Astrocyte (in vitro differentiated cells and primary cell): Measurements from ENCODE around the gene FOXL3. TPM values are rescaled to one million over a fixed set of nuclear protein-coding genes. Genes with fewer than 3 reads are reported as not detected.
A peak's percentile ranks its signal among the peaks of the same experiment; 100 is the strongest.

Source experiments
- DNase-seq: peaks from one replicate; pipeline ENCODE4 v3.0.0-alpha.2; 2010; ENCODE audit warnings: low read depth
- FAIRE-seq: peaks from 2 replicates; lab custom pipeline; 2011; peaks lifted over from hg19 to GRCh38; lab: Jason Lieb, UNC
- H2AFZ ChIP-seq: 2 replicates; pipeline ENCODE4 v1.6.0; 2012; ENCODE audit warnings: low read depth, low read length, inconsistent platforms
- H3K27ac ChIP-seq: 2 replicates; pipeline ENCODE4 v1.5.1; 2011; ENCODE audit warnings: low read depth, low read length, inconsistent platforms
- H3K27me3 ChIP-seq: 2 replicates; pipeline ENCODE4 v1.6.0; 2011; ENCODE audit warnings: low read length, inconsistent platforms; ENCODE audit not compliant: insufficient read depth
- H3K36me3 ChIP-seq: 2 replicates; pipeline ENCODE4 v1.5.1; 2011; ENCODE audit warnings: low read length, inconsistent platforms; ENCODE audit not compliant: insufficient read depth
- H3K4me1 ChIP-seq: 2 replicates; pipeline ENCODE4 v1.5.1; 2011; ENCODE audit warnings: low read length, inconsistent platforms; ENCODE audit not compliant: insufficient read depth
- H3K4me2 ChIP-seq: 2 replicates; pipeline ENCODE4 v1.6.0; 2012; ENCODE audit warnings: low read length, inconsistent platforms
- H3K4me3 ChIP-seq: 2 replicates; pipeline ENCODE4 v1.5.1; 2011; ENCODE audit warnings: low read depth, mild to moderate bottlenecking, low read length, inconsistent platforms; ENCODE audit not compliant: insufficient read depth
- H3K79me2 ChIP-seq: 2 replicates; pipeline ENCODE4 v1.6.0; 2012; ENCODE audit warnings: mild to moderate bottlenecking, low read length, inconsistent platforms; ENCODE audit not compliant: insufficient read depth
- H3K9ac ChIP-seq: 2 replicates; pipeline ENCODE4 v1.6.0; 2012; ENCODE audit warnings: mild to moderate bottlenecking, low read length, inconsistent platforms
- H3K9me3 ChIP-seq: 2 replicates; pipeline ENCODE4 v1.5.1; 2012; ENCODE audit warnings: low read depth, mild to moderate bottlenecking, low read length, inconsistent platforms; ENCODE audit not compliant: insufficient read depth
- H4K20me1 ChIP-seq: 2 replicates; pipeline ENCODE4 v1.6.0; 2012; ENCODE audit warnings: low read length, inconsistent platforms; ENCODE audit not compliant: insufficient read depth
- H3K27ac Mint-ChIP-seq: one replicate; pipeline ENCODE4 v1.8.0; 2021; ENCODE audit warnings: mild to moderate bottlenecking, mixed read lengths; ENCODE audit not compliant: unreplicated experiment
- H3K27me3 Mint-ChIP-seq: one replicate; pipeline ENCODE4 v1.8.0; 2021; ENCODE audit warnings: low read depth, mixed read lengths; ENCODE audit not compliant: unreplicated experiment
- H3K36me3 Mint-ChIP-seq: one replicate; pipeline ENCODE4 v1.8.0; 2021; ENCODE audit warnings: low read depth, mixed read lengths; ENCODE audit not compliant: unreplicated experiment
- H3K4me1 Mint-ChIP-seq: one replicate; pipeline ENCODE4 v1.8.0; 2021; ENCODE audit warnings: low read depth, mixed read lengths; ENCODE audit not compliant: unreplicated experiment
- H3K4me3 Mint-ChIP-seq: one replicate; pipeline ENCODE4 v1.8.0; 2021; ENCODE audit warnings: mild to moderate bottlenecking, moderate library complexity, mixed read lengths; ENCODE audit not compliant: unreplicated experiment
- H3K9me3 Mint-ChIP-seq: one replicate; pipeline ENCODE4 v1.8.0; 2021; ENCODE audit warnings: mild to moderate bottlenecking, mixed read lengths; ENCODE audit not compliant: unreplicated experiment
- CTCF ChIP-seq: IDR thresholded peaks from 2 replicates; pipeline ENCODE4 v1.5.1; 2011; ENCODE audit warnings: low read depth, mild to moderate bottlenecking, inconsistent platforms, low read length, moderate library complexity; ENCODE audit not compliant: insufficient read depth
- EZH2 ChIP-seq: IDR thresholded peaks from 2 replicates; pipeline ENCODE4 v1.6.1; 2012; ENCODE audit warnings: mild to moderate bottlenecking, low read length, inconsistent platforms; ENCODE audit not compliant: insufficient read depth
- total RNA-seq: library from RNA; stranded (reverse); gene quantifications from 2 replicates; pipeline ENCODE4 v1.2.1, GENCODE V29; 2021

Gene FOXL3
- total RNA-seq, 1 donor from 2014 or later = not detected

- no peak overlapping the region for H3K27ac Mint-ChIP-seq
Observed at GRCh38 chr7:290554-291372, 793 bp downstream of the FOXL3 start.

GRCh38 chr7:291373-292092 lies 1.6 kb downstream of the FOXL3 start:
- Histone ChIP-seq H3K27ac (no peak overlapping the region), H3K9me3 (no peaks in the 10 kb centered on the region), H2AFZ (no peak overlapping the region), H3K27me3 (peaks cover 56% of the 10 kb centered on the region), H3K4me2 (no peak overlapping the region), H3K4me3 (no peak overlapping the region), H3K4me1 (no peaks in the 10 kb centered on the region), H3K9ac (no peak overlapping the region), H4K20me1 (no peaks in the 10 kb centered on the region), H3K79me2 (no peaks in the 10 kb centered on the region), H3K36me3 (no peaks in the 10 kb centered on the region)
- Mint-ChIP-seq H3K9me3 (peaks cover 3% of the 10 kb centered on the region), H3K4me3 (no peak overlapping the region), H3K27ac (no peak overlapping the region), H3K36me3 (no peaks in the 10 kb centered on the region), H3K4me1 (no peaks in the 10 kb centered on the region), H3K27me3 (peaks cover 31% of the 10 kb centered on the region)
- FAIRE-seq (no peak), DNase-seq (peak; percentile 37)
- TF ChIP-seq EZH2 (peak; percentile 54), CTCF (no peak)

More at GRCh38 chr7:290554-291372, 793 bp downstream of the FOXL3 start:
- no peak overlapping the region for H3K4me2 ChIP-seq
- H3K9ac ChIP-seq = no peak overlapping the region
- H3K27ac ChIP-seq = no peak overlapping the region
- peaks cover 4% of the 10 kb centered on the region for H3K9me3 Mint-ChIP-seq
- TF ChIP-seq EZH2 (peak; percentile 97), CTCF (no peak)
- no peak overlapping the region for H3K4me3 ChIP-seq
- H3K27me3 ChIP-seq = peaks cover 60% of the 10 kb centered on the region
- DNase-seq (no peak), FAIRE-seq (no peak)
- H3K36me3 Mint-ChIP-seq = no peaks in the 10 kb centered on the region
- no peaks in the 10 kb centered on the region for H3K4me1 ChIP-seq
- H3K9me3 ChIP-seq = no peaks in the 10 kb centered on the region
- no peaks in the 10 kb centered on the region for H4K20me1 ChIP-seq
- peaks cover 33% of the 10 kb centered on the region for H3K27me3 Mint-ChIP-seq
- H3K79me2 ChIP-seq = no peaks in the 10 kb centered on the region
- no peak overlapping the region for H2AFZ ChIP-seq
- no peaks in the 10 kb centered on the region for H3K36me3 ChIP-seq
- no peaks in the 10 kb centered on the region for H3K4me1 Mint-ChIP-seq
- no peak overlapping the region for H3K4me3 Mint-ChIP-seq
